ENCODE measurements around the gene PPCDC.
A peak's percentile ranks its signal among the peaks of the same experiment; 100 is the strongest.

PPCDC gene

DNA sequence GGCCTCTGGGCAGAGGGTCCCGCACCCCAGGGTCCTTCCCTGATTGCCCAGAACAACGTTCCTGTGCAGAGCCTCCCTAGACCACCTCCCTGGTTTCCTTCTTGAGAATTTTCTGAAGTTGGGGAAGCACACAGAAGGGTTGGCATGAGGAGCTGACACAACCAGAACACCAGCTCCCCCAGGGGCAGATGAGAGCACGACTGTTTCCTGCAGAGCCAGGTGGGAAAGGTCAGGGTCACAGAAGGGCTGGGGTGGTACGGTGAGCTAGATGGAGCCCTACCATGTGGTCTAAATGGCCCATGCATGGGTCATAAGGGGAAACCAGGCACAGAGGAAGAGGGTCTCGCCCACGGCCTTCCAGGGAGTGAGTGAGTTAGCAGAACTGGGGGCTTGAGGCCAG is 10.4 kb downstream of the PPCDC start:
- H3K27me3 ChIP-seq = no peaks in the 10 kb centered on the region
- no peak for DNase-seq
- H3K4me1 ChIP-seq = peaks cover 7% of the 10 kb centered on the region
- H3K36me3 ChIP-seq = 0 out of 2 replicates have a peak, but pooled peaks cover 2% of the 10 kb centered on the region
- no peaks in the 10 kb centered on the region for H3K9me3 ChIP-seq
- H3K4me3 ChIP-seq (ENCODE audit: low read depth, low read length) = no peak overlapping the region
- TF ChIP-seq, protein P1, sequence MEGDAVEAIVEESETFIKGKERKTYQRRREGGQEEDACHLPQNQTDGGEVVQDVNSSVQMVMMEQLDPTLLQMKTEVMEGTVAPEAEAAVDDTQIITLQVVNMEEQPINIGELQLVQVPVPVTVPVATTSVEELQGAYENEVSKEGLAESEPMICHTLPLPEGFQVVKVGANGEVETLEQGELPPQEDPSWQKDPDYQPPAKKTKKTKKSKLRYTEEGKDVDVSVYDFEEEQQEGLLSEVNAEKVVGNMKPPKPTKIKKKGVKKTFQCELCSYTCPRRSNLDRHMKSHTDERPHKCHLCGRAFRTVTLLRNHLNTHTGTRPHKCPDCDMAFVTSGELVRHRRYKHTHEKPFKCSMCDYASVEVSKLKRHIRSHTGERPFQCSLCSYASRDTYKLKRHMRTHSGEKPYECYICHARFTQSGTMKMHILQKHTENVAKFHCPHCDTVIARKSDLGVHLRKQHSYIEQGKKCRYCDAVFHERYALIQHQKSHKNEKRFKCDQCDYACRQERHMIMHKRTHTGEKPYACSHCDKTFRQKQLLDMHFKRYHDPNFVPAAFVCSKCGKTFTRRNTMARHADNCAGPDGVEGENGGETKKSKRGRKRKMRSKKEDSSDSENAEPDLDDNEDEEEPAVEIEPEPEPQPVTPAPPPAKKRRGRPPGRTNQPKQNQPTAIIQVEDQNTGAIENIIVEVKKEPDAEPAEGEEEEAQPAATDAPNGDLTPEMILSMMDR (IDR thresholded peaks at IDR 0.05; ENCODE audit: low read depth, low read length) = 0 out of 2 replicates have a peak, but pooled peaks have one; percentile 14

DNA sequence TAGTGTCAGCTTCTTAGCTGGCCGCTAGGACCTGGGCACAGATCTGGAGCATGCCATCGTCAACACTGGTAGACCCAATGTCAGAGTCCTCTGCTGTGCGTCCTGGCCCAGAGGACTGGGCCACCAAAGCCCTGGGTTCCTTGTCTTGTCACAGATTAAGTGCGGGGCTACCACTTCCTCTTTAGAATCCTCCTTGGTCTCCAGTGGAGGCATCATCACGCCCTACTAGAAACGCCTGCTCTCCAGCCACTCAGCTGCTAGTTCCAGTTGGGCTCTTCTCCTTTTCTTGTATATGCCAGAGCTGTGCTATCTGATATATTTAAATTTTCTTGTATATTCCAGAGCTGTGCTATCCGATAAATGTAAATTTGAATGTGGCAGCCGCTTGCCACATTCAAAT is 11.2 kb downstream of the PPCDC start:
- 0 out of 2 replicates have a peak, but pooled peaks cover 2% of the 10 kb centered on the region for H3K36me3 ChIP-seq
- peaks cover 7% of the 10 kb centered on the region for H3K4me1 ChIP-seq
- H3K27me3 ChIP-seq = no peaks in the 10 kb centered on the region
- H3K4me3 ChIP-seq (ENCODE audit: low read depth, low read length) = no peak overlapping the region
- no peaks in the 10 kb centered on the region for H3K9me3 ChIP-seq
- TF ChIP-seq, protein P1 (IDR thresholded peaks at IDR 0.05; ENCODE audit: low read depth, low read length) = no peak
- no peak for DNase-seq

DNA sequence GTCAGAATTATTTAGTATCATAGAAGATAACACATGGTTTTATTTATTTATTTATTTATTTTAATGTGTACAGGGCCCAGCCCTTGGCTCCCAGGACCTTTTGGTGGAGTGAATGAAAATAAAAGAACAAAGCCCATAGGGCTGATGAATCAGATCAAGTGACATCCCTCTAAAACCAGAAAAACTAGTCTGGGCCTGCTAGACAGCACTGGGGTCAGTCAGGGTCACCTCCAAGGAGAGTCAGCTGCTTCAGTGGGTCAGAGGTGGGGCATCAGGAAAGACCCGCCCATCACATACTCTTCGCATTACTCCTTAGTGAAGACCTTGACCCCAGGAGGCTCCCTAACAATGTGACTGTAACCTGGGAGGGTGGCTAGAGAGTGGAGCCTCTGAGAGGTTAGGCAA is 12.8 kb downstream of the PPCDC start:
- no peak for DNase-seq
- Histone ChIP-seq H3K9me3 (no peaks in the 10 kb centered on the region), H3K27me3 (no peaks in the 10 kb centered on the region), H3K4me1 (no peaks in the 10 kb centered on the region), H3K36me3 (no peaks in the 10 kb centered on the region), H3K4me3 (ENCODE audit: low read depth, low read length) (no peak overlapping the region)
- TF ChIP-seq, protein P1 (IDR thresholded peaks at IDR 0.05; ENCODE audit: low read depth, low read length) = no peak

DNA sequence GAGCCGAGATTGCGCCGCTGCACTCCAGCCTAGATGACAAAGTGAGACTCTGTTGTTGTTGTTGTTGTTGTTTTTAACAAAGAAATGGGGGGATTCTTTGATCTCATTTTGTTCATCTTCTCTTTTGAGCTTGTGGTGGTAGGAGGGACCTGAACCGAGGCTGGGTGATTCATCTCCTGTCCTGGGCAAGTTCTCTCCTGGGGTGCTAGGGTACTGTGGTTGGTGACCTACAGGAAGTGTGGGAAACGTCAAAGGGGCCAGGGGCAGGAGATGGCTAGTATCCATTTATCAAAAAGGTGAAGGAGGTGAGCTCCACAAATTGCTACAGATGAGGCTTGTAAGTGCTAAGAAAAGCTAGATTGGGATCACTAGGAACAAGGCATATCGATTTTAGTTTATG is 14.3 kb downstream of the PPCDC start:
- TF ChIP-seq, protein P1 (IDR thresholded peaks at IDR 0.05; ENCODE audit: low read depth, low read length) = no peak
- no peaks in the 10 kb centered on the region for H3K36me3 ChIP-seq
- DNase-seq = no peak
- H3K4me1 ChIP-seq = peaks cover under 1% of the 10 kb centered on the region
- H3K9me3 ChIP-seq = no peaks in the 10 kb centered on the region
- no peaks in the 10 kb centered on the region for H3K27me3 ChIP-seq
- no peak overlapping the region for H3K4me3 ChIP-seq (ENCODE audit: low read depth, low read length)

DNA sequence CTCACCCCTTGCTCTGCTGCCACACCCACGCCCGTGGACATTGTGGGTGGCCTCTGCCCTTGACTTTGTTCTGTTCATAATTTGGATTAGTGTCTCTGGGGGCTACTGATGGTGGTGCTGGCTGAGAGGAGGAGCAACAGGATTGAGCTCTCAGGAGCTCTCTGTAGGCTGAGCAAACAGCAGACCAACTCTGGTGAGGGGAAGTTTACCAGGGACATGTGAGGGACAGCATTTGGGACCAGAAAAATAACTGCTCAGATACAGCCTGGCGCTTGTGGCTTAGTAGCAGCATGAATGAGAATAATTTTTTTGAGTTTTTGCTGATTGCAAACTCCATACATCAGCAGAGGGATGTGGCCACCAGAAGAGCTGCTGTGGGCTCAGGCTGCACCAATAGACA is 14.8 kb downstream of the PPCDC start:
- DNase-seq = no peak
- H3K4me3 ChIP-seq (ENCODE audit: low read depth, low read length) = no peak overlapping the region
- no peaks in the 10 kb centered on the region for H3K27me3 ChIP-seq
- H3K9me3 ChIP-seq = no peaks in the 10 kb centered on the region
- H3K4me1 ChIP-seq = peaks cover 6% of the 10 kb centered on the region
- H3K36me3 ChIP-seq = no peaks in the 10 kb centered on the region
- TF ChIP-seq, protein P1 (IDR thresholded peaks at IDR 0.05; ENCODE audit: low read depth, low read length) = no peak

DNA sequence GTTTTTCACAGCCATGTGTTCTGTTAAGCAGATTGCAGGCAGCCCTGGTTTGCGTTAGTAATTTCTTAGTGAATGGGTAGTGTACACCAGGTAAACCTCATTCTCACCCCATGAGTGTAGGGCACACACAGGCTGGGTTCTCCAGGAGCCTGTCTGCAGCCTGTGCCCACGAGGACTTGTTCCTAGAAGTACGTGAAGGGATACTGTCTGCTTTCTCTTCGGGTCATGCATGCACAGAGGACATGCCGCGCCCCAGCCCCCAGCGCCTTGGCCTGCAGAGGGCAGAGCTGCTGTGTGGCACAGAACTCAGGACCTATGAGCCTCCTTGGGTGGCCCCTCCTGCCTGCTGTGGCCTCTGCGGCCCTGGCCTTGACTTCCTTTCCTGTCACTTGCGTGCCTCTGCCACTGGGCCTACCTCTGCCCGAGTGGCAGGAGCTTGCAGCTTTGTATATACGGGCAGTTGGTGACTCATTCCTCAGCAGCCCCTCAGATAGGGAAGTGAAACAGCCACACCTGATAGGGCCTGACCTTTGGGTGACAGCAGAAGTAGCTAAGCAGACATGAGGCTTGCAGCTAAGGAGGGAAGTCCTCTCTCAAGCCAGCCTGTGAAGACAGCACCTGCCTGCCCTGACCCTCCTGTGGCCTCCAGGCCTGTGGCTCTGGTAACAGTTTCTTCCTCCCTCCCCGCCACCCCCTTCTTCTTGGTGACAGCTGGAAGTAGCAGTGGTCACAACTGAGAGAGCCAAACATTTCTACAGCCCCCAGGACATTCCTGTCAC is 19.5 kb downstream of the PPCDC start:
- TF ChIP-seq, protein P1 (IDR thresholded peaks at IDR 0.05; ENCODE audit: low read depth, low read length) = peak; percentile 57
- Histone ChIP-seq H3K4me3 (ENCODE audit: low read depth, low read length) (no peak overlapping the region), H3K4me1 (peaks cover 27% of the 10 kb centered on the region), H3K9me3 (no peaks in the 10 kb centered on the region), H3K36me3 (no peaks in the 10 kb centered on the region), H3K27me3 (no peaks in the 10 kb centered on the region)
- peak; percentile 60 for DNase-seq
